Endothelial cell of umbilical vein (primary cell): ENCODE data around the gene KLK13. TPM values are rescaled to one million over a fixed set of nuclear protein-coding genes. Genes with fewer than 3 reads are reported as not detected.

Experiments
- BruUV-seq: library from RNA; stranded (reverse); fragments of 400-500 nt; replicated peaks from 2 replicates; lab custom pipeline; 2021; lab: Mats Ljungman, UMichigan
- CTCF ChIA-PET: fragments of 300-600, 350-600 bp; sonication (Branson Sonifier 250); formaldehyde crosslinking; loops from one replicate; lab custom pipeline; 2021; ENCODE audit warnings: antibody characterized with exemption, inconsistent platforms; lab: Charles Lee
- POLR2A ChIA-PET: fragments of 300-600, 350-600 bp; sonication (Branson Sonifier 250); formaldehyde crosslinking; loops from one replicate; lab custom pipeline; 2021; ENCODE audit warnings: antibody characterized with exemption, inconsistent platforms; lab: Charles Lee
- DNase-seq: peaks from one replicate; pipeline ENCODE4 v3.0.0-alpha.2; 2011; ENCODE audit warnings: low read depth, low spot score
- FAIRE-seq: peaks from 2 replicates; lab custom pipeline; 2011; peaks lifted over from hg19 to GRCh38; lab: Jason Lieb, UNC
- H2AFZ ChIP-seq: 2 replicates; pipeline ENCODE4 v1.6.0; 2012; ENCODE audit warnings: low read depth, low read length, control low read depth, inconsistent platforms
- H3K27ac ChIP-seq: 2 replicates; pipeline ENCODE4 v1.5.1; 2011; ENCODE audit warnings: low read depth, mild to moderate bottlenecking, control low read depth, low read length, moderate library complexity; ENCODE audit not compliant: insufficient read depth
- H3K27me3 ChIP-seq, 2 experiments: 2 replicates each; pipeline versions ENCODE4 v1.6.0 to v1.6.1; 2011; ENCODE audit warnings: low read length in 2 of 2, mixed read lengths in 1 of 2; ENCODE audit not compliant: control insufficient read depth in 2 of 2, insufficient read depth in 2 of 2
- H3K36me3 ChIP-seq, 2 experiments: 2 replicates in 1 of 2; 3 replicates in 1 of 2; pipeline ENCODE4 v1.5.1; 2011; ENCODE audit warnings: low read length in 2 of 2, mild to moderate bottlenecking in 1 of 2, moderate library complexity in 1 of 2; ENCODE audit not compliant: control insufficient read depth in 2 of 2, insufficient read depth in 2 of 2; ENCODE audit errors: extremely low read depth in 1 of 2
- H3K4me1 ChIP-seq: 3 replicates; pipeline ENCODE4 v1.5.1; 2011; ENCODE audit warnings: mild to moderate bottlenecking, low read length; ENCODE audit not compliant: control insufficient read depth, insufficient read depth; ENCODE audit errors: extremely low read depth
- H3K4me2 ChIP-seq: 2 replicates; pipeline ENCODE4 v1.6.1; 2011; ENCODE audit warnings: low read length, control low read depth, mixed read lengths; ENCODE audit not compliant: insufficient read depth
- H3K4me3 ChIP-seq, 3 experiments: fragments of 200-600 bp in 1 of 3; sonication (generic), shearing (Covaris generic) in 1 of 3; replicated peaks in 1 of 3; 2 replicates each; pipeline ENCODE4 v1.5.1; 2011 to 2016; ENCODE audit warnings: control low read depth in 3 of 3, low read length in 3 of 3, mild to moderate bottlenecking in 2 of 3, inconsistent platforms in 1 of 3, low read depth in 1 of 3, moderate library complexity in 1 of 3; ENCODE audit not compliant: insufficient read depth in 1 of 3
- H3K79me2 ChIP-seq: 2 replicates; pipeline ENCODE4 v1.6.0; 2012; ENCODE audit warnings: low read length, inconsistent platforms; ENCODE audit not compliant: control insufficient read depth, insufficient read depth
- H3K9ac ChIP-seq: replicated peaks from 2 replicates; pipeline ENCODE3; 2011; ENCODE audit warnings: low read length, control low read depth; ENCODE audit not compliant: insufficient read depth; ENCODE audit errors: extremely low read depth
- H3K9me1 ChIP-seq: replicated peaks from 3 replicates; pipeline ENCODE4 v1.6.0; 2011; ENCODE audit warnings: mild to moderate bottlenecking, low read length; ENCODE audit not compliant: control insufficient read depth, insufficient read depth; ENCODE audit errors: extremely low read depth
- H3K9me3 ChIP-seq: replicated peaks from 2 replicates; pipeline ENCODE4 v1.5.1; 2012; ENCODE audit warnings: low read length, inconsistent platforms; ENCODE audit not compliant: control insufficient read depth, insufficient read depth
- H4K20me1 ChIP-seq: replicated peaks from 2 replicates; pipeline ENCODE3; 2011; ENCODE audit warnings: mild to moderate bottlenecking, low read length; ENCODE audit not compliant: control insufficient read depth, insufficient read depth; ENCODE audit errors: extremely low read depth
- CTCF ChIP-seq, 2 donors: IDR thresholded peaks; 1 replicate in 1 of 2; 2 replicates in 1 of 2; pipeline ENCODE4 v1.5.1; 2011; ENCODE audit warnings: low read length in 2 of 2, mild to moderate bottlenecking in 2 of 2, moderate library complexity in 2 of 2, control low read depth in 1 of 2, inconsistent platforms in 1 of 2, low read depth in 1 of 2; ENCODE audit not compliant: insufficient read depth in 1 of 2; ENCODE audit errors: extremely low read depth in 1 of 2
- EZH2 ChIP-seq: IDR thresholded peaks from 2 replicates; pipeline ENCODE4 v1.6.1; 2012; ENCODE audit warnings: borderline replicate concordance, low read depth, mild to moderate bottlenecking, moderate library complexity, low read length, inconsistent platforms; ENCODE audit not compliant: severe bottlenecking
- FOS ChIP-seq: IDR thresholded peaks from 2 replicates; pipeline ENCODE4 v1.6.1; 2011; ENCODE audit warnings: mild to moderate bottlenecking, low read length, moderate library complexity, borderline replicate concordance; ENCODE audit not compliant: insufficient read depth
- JUN ChIP-seq: IDR thresholded peaks from 2 replicates; pipeline ENCODE4 v1.6.1; 2011; ENCODE audit warnings: borderline replicate concordance, low read depth; ENCODE audit not compliant: insufficient read length, insufficient read depth
- MYC ChIP-seq: IDR thresholded peaks from one replicate; pipeline ENCODE4 v1.6.1; 2011; ENCODE audit warnings: mild to moderate bottlenecking, low read depth, low read length
- POLR2A ChIP-seq: IDR thresholded peaks from 2 replicates; pipeline ENCODE4 v1.6.1; 2012; ENCODE audit warnings: low read depth, mild to moderate bottlenecking, control low read depth, low read length
- POLR2AphosphoS5 ChIP-seq: IDR thresholded peaks from 2 replicates; pipeline ENCODE4 v1.6.1; 2012; ENCODE audit warnings: low read depth, mild to moderate bottlenecking, control low read depth, low read length, moderate library complexity; ENCODE audit not compliant: insufficient read depth
- dilution Hi-C: fragments of 300-500 bp; cut with MboI; formaldehyde crosslinking; loops from one replicate; pipeline ENCODE4 v1.15.0; 2019; ENCODE audit warnings: low sequenced_read_pairs; ENCODE audit not compliant: extremely low pct_ligation_motif_present
- intact Hi-C: fragments of 100-400 bp; cut with micrococcal nuclease; formaldehyde crosslinking; loops from one replicate; pipeline ENCODE4 v1.10.0; 2022
- polyA plus RNA-seq, 4 experiments: library from polyadenylated mRNA; depleted of rRNA in 3 of 4; stranded (reverse) in 3 of 4; unstranded in 1 of 4; fragments of >200 nt; gene quantifications; 2 replicates each; pipeline versions ENCODE4 v1.2.1 to v1.2.3, GENCODE V29; 2011 to 2012; ENCODE audit warnings: missing spikeins in 1 of 4
- total RNA-seq: library from RNA; stranded (reverse); gene quantifications from 2 replicates; pipeline ENCODE4 v1.2.3, GENCODE V29; 2021
- TF ChIP-seq, protein P1 (sequence below): IDR thresholded peaks from 2 replicates; pipeline ENCODE4 v1.6.1; 2011; ENCODE audit not compliant: insufficient read depth, insufficient read length

The KLK13 gene
- total and polyA plus RNA-seq, 2 donors (not counting 3 experiments of a cell fraction or from before 2014, with no cell fraction given): not detected

GRCh38 chr19:51065221-51065960, 499 bp upstream of the KLK13 start:
- BruUV-seq: no TSS peak
- H3K9me1 ChIP-seq: no peaks in the 10 kb centered on the region
- POLR2A ChIA-PET: no interaction called here
- no peak overlapping the region for H3K27ac ChIP-seq
- H3K4me2 ChIP-seq: no peak overlapping the region
- dilution Hi-C loops: no loop called here
- H3K4me3 ChIP-seq: no peak overlapping the region
- FAIRE-seq: no peak
- H3K36me3 ChIP-seq: no peaks in the 10 kb centered on the region
- DNase-seq: no peak
- no peak for TF ChIP-seq POLR2A
- no peak for TF ChIP-seq POLR2AphosphoS5
- no peak for TF ChIP-seq JUN
- TF ChIP-seq, protein P1, sequence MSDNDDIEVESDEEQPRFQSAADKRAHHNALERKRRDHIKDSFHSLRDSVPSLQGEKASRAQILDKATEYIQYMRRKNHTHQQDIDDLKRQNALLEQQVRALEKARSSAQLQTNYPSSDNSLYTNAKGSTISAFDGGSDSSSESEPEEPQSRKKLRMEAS: no peak
- no peak for TF ChIP-seq CTCF (IDR thresholded peaks at IDR 0.05; ENCODE audit: extremely low read depth in 1 of 2, insufficient read depth in 1 of 2, low read depth in 1 of 2, low read length in 2 of 2)
- no peak for TF ChIP-seq FOS
- no peak for TF ChIP-seq MYC
- no peak for TF ChIP-seq EZH2
- H3K4me1 ChIP-seq: no peaks in the 10 kb centered on the region
- CTCF ChIA-PET: no interaction called here
- no peaks in the 10 kb centered on the region for H3K9me3 ChIP-seq
- H2AFZ ChIP-seq: no peak overlapping the region
- H4K20me1 ChIP-seq: no peaks in the 10 kb centered on the region
- H3K9ac ChIP-seq: no peak overlapping the region
- no peaks in the 10 kb centered on the region for H3K27me3 ChIP-seq
- intact Hi-C loops: no loop called here
- H3K79me2 ChIP-seq: no peaks in the 10 kb centered on the region
